Naive thymus-derived CD8-positive, alpha-beta T cell (primary cell): Measurements from ENCODE around the gene ANGPTL1. TPM values are rescaled to one million over a fixed set of nuclear protein-coding genes. Genes with fewer than 3 reads are reported as not detected.

Source experiments
- ATAC-seq, 2 donors: fragments of 150-1000 bp; cut with Tn5 transposase in 1 of 2; sonication (Bioruptor Pico), chemical (Tn5 transposase) in 1 of 2; 1 replicate in 1 of 2; 2 replicates in 1 of 2; pipeline ENCODE4 v1.10.0; 2021; ENCODE audit warnings: mild to moderate bottlenecking in 2 of 2, moderate library complexity in 2 of 2
- POLR2A ChIA-PET: fragments of 350-600 bp; sonication (Branson Sonifier 250); formaldehyde crosslinking; loops from one replicate; lab custom pipeline; 2021; ENCODE audit warnings: antibody characterized with exemption; lab: Charles Lee
- DNase-seq, 10 donors: peaks; one replicate each; pipeline versions ENCODE4 v3.0.0 to v3.0.0-alpha.2; 2020 to 2022
- H3K27ac Mint-ChIP-seq, 10 donors: one replicate each; pipeline ENCODE4 v1.8.0; 2020 to 2022; ENCODE audit warnings: mild to moderate bottlenecking in 10 of 10, mixed read lengths in 10 of 10, moderate library complexity in 4 of 10, inconsistent platforms in 1 of 10
- H3K27me3 Mint-ChIP-seq, 5 donors: one replicate each; pipeline ENCODE4 v1.8.0; 2021 to 2022; ENCODE audit warnings: mixed read lengths in 5 of 5
- H3K36me3 Mint-ChIP-seq, 3 donors: one replicate each; pipeline ENCODE4 v1.8.0; 2020 to 2022; ENCODE audit warnings: mixed read lengths in 3 of 3, mild to moderate bottlenecking in 2 of 3, inconsistent platforms in 1 of 3
- H3K4me1 Mint-ChIP-seq, 4 donors: one replicate each; pipeline ENCODE4 v1.8.0; 2021 to 2022; ENCODE audit warnings: mixed read lengths in 4 of 4
- H3K4me3 Mint-ChIP-seq, 10 donors: one replicate each; pipeline ENCODE4 v1.8.0; 2020 to 2022; ENCODE audit warnings: mild to moderate bottlenecking in 10 of 10, mixed read lengths in 10 of 10, moderate library complexity in 6 of 10, inconsistent platforms in 1 of 10
- H3K9me3 Mint-ChIP-seq, 9 donors: one replicate each; pipeline ENCODE4 v1.8.0; 2020 to 2022; ENCODE audit warnings: mixed read lengths in 9 of 9, mild to moderate bottlenecking in 3 of 9, inconsistent platforms in 1 of 9, moderate library complexity in 1 of 9
- polyA plus RNA-seq, 3 donors: library from polyadenylated mRNA; unstranded; fragments of 300-500 nt; fragmentation: Illumina TruSeq; gene quantifications; one replicate each; pipeline ENCODE4 v1.2.3, GENCODE V29; 2021
- total RNA-seq, 8 experiments: library from RNA in 2 of 8; stranded (reverse) in 2 of 8; gene quantifications; one replicate each; pipeline ENCODE4 v1.2.3 and lab custom pipeline; 2021 to 2026

The ANGPTL1 gene
- total and polyA plus RNA-seq, 5 experiments from 2014 or later = not detected

DNA sequence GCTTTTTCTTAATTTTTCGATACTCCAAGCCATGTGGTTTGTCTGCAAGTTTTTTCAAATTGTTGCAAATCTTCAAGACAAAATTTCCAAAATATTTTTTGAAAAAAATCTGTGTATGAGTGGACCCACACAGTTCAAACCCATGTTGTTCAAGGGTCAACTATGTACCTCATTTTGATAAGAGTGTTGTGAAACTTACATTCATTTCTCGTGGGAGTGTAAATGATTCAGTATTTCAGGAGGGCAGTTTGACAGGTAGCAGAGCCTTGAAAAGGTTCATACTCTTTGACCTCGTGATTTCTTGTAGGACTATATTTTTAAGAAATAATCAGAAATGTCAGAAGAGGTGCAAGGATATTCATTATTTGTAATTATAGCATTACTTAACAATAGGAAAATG lies 68.0 kb downstream of the ANGPTL1 start:
- no peak for ATAC-seq
- no peak overlapping the region for H3K27ac Mint-ChIP-seq

More for the DNA sequence above, 68.0 kb downstream of the ANGPTL1 start:
- POLR2A ChIA-PET = no interaction called here
- Mint-ChIP-seq H3K4me1 (peaks cover 0 to 2% (median under 1%) of the 10 kb centered on the region in 4 donors), H3K9me3 (peaks cover 0 to 18% (median 5%) of the 10 kb centered on the region in 9 donors), H3K27me3 (no peaks in the 10 kb centered on the region), H3K36me3 (peaks cover 12 to 24% (median 20%) of the 10 kb centered on the region in 3 donors), H3K4me3 (no peak overlapping the region)
- no peak for DNase-seq

Other genes starting within 250 kb of the ANGPTL1 start
- 10 to 100 TPM; 23.8 to 31.1 TPM for gene RALGPS2, start 145.8 kb downstream of the ANGPTL1 start, total RNA-seq
- gene RALGPS2, start 145.8 kb downstream of the ANGPTL1 start, polyA plus RNA-seq = 10 to 100 TPM in 1 of 3 donors, 1 to 10 TPM in 2; 3.1 to 14.6 (median 7.3) TPM
- 10 to 100 TPM; 22.7 to 23.7 TPM for gene FAM20B, start 154.8 kb upstream of the ANGPTL1 start, total RNA-seq
- gene FAM20B, start 154.8 kb upstream of the ANGPTL1 start, polyA plus RNA-seq = 1 to 10 TPM; 5.1 to 7.7 (median 7.5) TPM
- gene TOR3A, start 211.0 kb upstream of the ANGPTL1 start, total RNA-seq = 10 to 100 TPM; 21.5 to 25.1 TPM
- 10 to 100 TPM; 27.6 to 40.5 (median 29.4) TPM for gene TOR3A, start 211.0 kb upstream of the ANGPTL1 start, polyA plus RNA-seq